H9 (cell line): ENCODE results near the gene DCTN3. TPM values are rescaled to one million over a fixed set of nuclear protein-coding genes. Genes with fewer than 3 reads are reported as not detected.

Source experiments
- DNase-seq: peaks from one replicate; pipeline ENCODE4 v3.0.0-alpha.2; 2017
- H2AFZ ChIP-seq: one replicate; pipeline ENCODE4 v1.6.1; 2013; ENCODE audit warnings: mild to moderate bottlenecking, low read length, control low read depth, moderate library complexity
- H2AK5ac ChIP-seq: 2 replicates; pipeline ENCODE4 v1.6.1; 2013; ENCODE audit warnings: low read length, control low read depth, mixed read lengths; ENCODE audit not compliant: insufficient read length
- H2BK120ac ChIP-seq: one replicate; pipeline ENCODE4 v1.6.1; 2013; ENCODE audit warnings: low read depth, mild to moderate bottlenecking, low read length, control low read depth, inconsistent platforms; ENCODE audit not compliant: poor library complexity, severe bottlenecking
- H2BK12ac ChIP-seq: 2 replicates; pipeline ENCODE4 v1.6.1; 2013; ENCODE audit warnings: low read length, control low read depth, mixed read lengths, low read depth; ENCODE audit not compliant: insufficient read length
- H2BK15ac ChIP-seq: 2 replicates; pipeline ENCODE4 v1.6.1; 2013; ENCODE audit warnings: low read depth, low read length, control low read depth
- H2BK20ac ChIP-seq: one replicate; pipeline ENCODE4 v1.6.1; 2013; ENCODE audit warnings: low read depth, mild to moderate bottlenecking, low read length, control low read depth, inconsistent platforms; ENCODE audit not compliant: poor library complexity, severe bottlenecking
- H2BK5ac ChIP-seq: 2 replicates; pipeline ENCODE4 v1.6.1; 2013; ENCODE audit warnings: low read length, control low read depth, mixed read lengths; ENCODE audit not compliant: insufficient read length
- H3K14ac ChIP-seq: 2 replicates; pipeline ENCODE4 v1.6.1; 2013; ENCODE audit warnings: low read length, control low read depth; ENCODE audit not compliant: insufficient read depth
- H3K18ac ChIP-seq: 2 replicates; pipeline ENCODE4 v1.6.1; 2013; ENCODE audit warnings: low read depth, mild to moderate bottlenecking, mixed read lengths, low read length, control low read depth; ENCODE audit not compliant: insufficient read length
- H3K23ac ChIP-seq: 2 replicates; pipeline ENCODE4 v1.6.1; 2013; ENCODE audit warnings: low read length, control low read depth, mixed read lengths, low read depth; ENCODE audit not compliant: insufficient read length
- H3K23me2 ChIP-seq: 2 replicates; pipeline ENCODE4 v1.6.1; 2013; ENCODE audit warnings: low read depth, mild to moderate bottlenecking, mixed read lengths, low read length, control low read depth; ENCODE audit not compliant: insufficient read length, poor library complexity, severe bottlenecking
- H3K27ac ChIP-seq: 2 replicates; pipeline ENCODE4 v1.5.1; 2013; ENCODE audit warnings: low read length, control low read depth, mixed read lengths, low read depth; ENCODE audit not compliant: insufficient read length
- H3K27me3 ChIP-seq: 2 replicates; pipeline ENCODE4 v1.6.1; 2013; ENCODE audit warnings: low read length, control low read depth, inconsistent platforms; ENCODE audit not compliant: insufficient read depth
- H3K4ac ChIP-seq: 2 replicates; pipeline ENCODE4 v1.6.1; 2013; ENCODE audit warnings: low read depth, mild to moderate bottlenecking, control low read depth, inconsistent platforms, low read length, moderate library complexity
- H3K4me1 ChIP-seq: 2 replicates; pipeline ENCODE4 v1.6.1; 2013; ENCODE audit warnings: low read length, control low read depth, inconsistent platforms; ENCODE audit not compliant: insufficient read depth
- H3K4me2 ChIP-seq: 2 replicates; pipeline ENCODE4 v1.6.1; 2013; ENCODE audit warnings: low read length, control low read depth, mixed read lengths; ENCODE audit not compliant: insufficient read length, insufficient read depth
- H3K56ac ChIP-seq: 2 replicates; pipeline ENCODE4 v1.6.1; 2013; ENCODE audit warnings: low read depth, mild to moderate bottlenecking, mixed read lengths, low read length, control low read depth; ENCODE audit not compliant: insufficient read length
- H3K79me1 ChIP-seq: 2 replicates; pipeline ENCODE4 v1.6.1; 2013; ENCODE audit warnings: low read depth, mild to moderate bottlenecking, moderate library complexity, low read length, control low read depth, inconsistent platforms; ENCODE audit not compliant: insufficient read depth, poor library complexity, severe bottlenecking
- H3K79me2 ChIP-seq: 2 replicates; pipeline ENCODE4 v1.6.1; 2013; ENCODE audit warnings: low read length, control low read depth, inconsistent platforms; ENCODE audit not compliant: insufficient read depth
- H3K9ac ChIP-seq: 2 replicates; pipeline ENCODE4 v1.6.1; 2013; ENCODE audit warnings: low read length, control low read depth, mixed read lengths; ENCODE audit not compliant: insufficient read length; ENCODE audit errors: extremely low read depth
- H3K9me3 ChIP-seq: one replicate; pipeline ENCODE4 v1.6.1; 2013; ENCODE audit warnings: low read depth, low read length, inconsistent platforms; ENCODE audit not compliant: control insufficient read depth
- H3T11ph ChIP-seq: one replicate; pipeline ENCODE4 v1.6.1; 2013; ENCODE audit warnings: mild to moderate bottlenecking, low read length, control low read depth, inconsistent platforms
- H4K20me1 ChIP-seq: one replicate; pipeline ENCODE4 v1.6.1; 2013; ENCODE audit not compliant: control insufficient read depth, insufficient read length, insufficient read depth
- H4K5ac ChIP-seq: 2 replicates; pipeline ENCODE4 v1.6.1; 2013; ENCODE audit warnings: low read depth, mild to moderate bottlenecking, mixed read lengths, low read length, control low read depth; ENCODE audit not compliant: insufficient read length
- H4K8ac ChIP-seq: replicated peaks from 2 replicates; pipeline ENCODE4 v1.6.1; 2013; ENCODE audit warnings: low read length, control low read depth, mixed read lengths, low read depth; ENCODE audit not compliant: insufficient read length
- H4K91ac ChIP-seq: 2 replicates; pipeline ENCODE4 v1.6.1; 2013; ENCODE audit warnings: low read depth, mild to moderate bottlenecking, moderate library complexity, mixed read lengths, low read length, control low read depth; ENCODE audit not compliant: insufficient read length
- H3K27ac Mint-ChIP-seq, 3 experiments: 2 replicates in 2 of 3; 3 replicates in 1 of 3; pipeline ENCODE4 v1.8.0; 2020 to 2021; ENCODE audit warnings: mixed read lengths in 3 of 3, mild to moderate bottlenecking in 1 of 3, moderate library complexity in 1 of 3
- H3K27me3 Mint-ChIP-seq: 2 replicates; pipeline ENCODE4 v1.8.0; 2021; ENCODE audit warnings: low read depth, mild to moderate bottlenecking, moderate library complexity, mixed read lengths
- H3K36me3 Mint-ChIP-seq, 3 experiments: 2 replicates in 2 of 3; 3 replicates in 1 of 3; pipeline ENCODE4 v1.8.0; 2020 to 2021; ENCODE audit warnings: low read depth in 3 of 3, mixed read lengths in 3 of 3; ENCODE audit not compliant: insufficient read depth in 1 of 3
- H3K4me1 Mint-ChIP-seq, 2 experiments: 2 replicates each; pipeline ENCODE4 v1.8.0; 2020; ENCODE audit warnings: mixed read lengths in 2 of 2
- H3K4me3 Mint-ChIP-seq, 2 experiments: 2 replicates in 1 of 2; 3 replicates in 1 of 2; pipeline ENCODE4 v1.8.0; 2020 to 2021; ENCODE audit warnings: mild to moderate bottlenecking in 2 of 2, mixed read lengths in 2 of 2, moderate library complexity in 1 of 2
- H3K9me3 Mint-ChIP-seq, 2 experiments: 2 replicates in 1 of 2; 3 replicates in 1 of 2; pipeline ENCODE4 v1.8.0; 2020; ENCODE audit warnings: mild to moderate bottlenecking in 2 of 2, mixed read lengths in 2 of 2, moderate library complexity in 1 of 2
- whole genome bisulfite sequencing: extraction: QIAGEN DNeasy Blood & Tissue Kit; methylation state at CpG from one replicate; pipeline ENCODE4 v1.1.7; 2013; ENCODE audit warnings: missing lambda C conversion rate, low lambda C conversion rate, mixed read lengths; ENCODE audit not compliant: insufficient read length; ENCODE audit errors: extremely low coverage; 5-methylcytosine and 5-hydroxymethylcytosine counted together
- total RNA-seq: library from RNA; stranded (reverse); gene quantifications from 2 replicates; pipeline ENCODE4 v1.2.1, GENCODE V29; 2021
- TF ChIP-seq, protein P1 (sequence below): fragments of 200-600 bp; sonication (generic); conservative IDR thresholded peaks from 3 replicates; pipeline ENCODE4 v1.8.0; 2021; ENCODE audit warnings: antibody characterized with exemption, mild to moderate bottlenecking

Gene DCTN3
- total RNA-seq, 1 experiment from 2014 or later = 40.0 TPM

DNA sequence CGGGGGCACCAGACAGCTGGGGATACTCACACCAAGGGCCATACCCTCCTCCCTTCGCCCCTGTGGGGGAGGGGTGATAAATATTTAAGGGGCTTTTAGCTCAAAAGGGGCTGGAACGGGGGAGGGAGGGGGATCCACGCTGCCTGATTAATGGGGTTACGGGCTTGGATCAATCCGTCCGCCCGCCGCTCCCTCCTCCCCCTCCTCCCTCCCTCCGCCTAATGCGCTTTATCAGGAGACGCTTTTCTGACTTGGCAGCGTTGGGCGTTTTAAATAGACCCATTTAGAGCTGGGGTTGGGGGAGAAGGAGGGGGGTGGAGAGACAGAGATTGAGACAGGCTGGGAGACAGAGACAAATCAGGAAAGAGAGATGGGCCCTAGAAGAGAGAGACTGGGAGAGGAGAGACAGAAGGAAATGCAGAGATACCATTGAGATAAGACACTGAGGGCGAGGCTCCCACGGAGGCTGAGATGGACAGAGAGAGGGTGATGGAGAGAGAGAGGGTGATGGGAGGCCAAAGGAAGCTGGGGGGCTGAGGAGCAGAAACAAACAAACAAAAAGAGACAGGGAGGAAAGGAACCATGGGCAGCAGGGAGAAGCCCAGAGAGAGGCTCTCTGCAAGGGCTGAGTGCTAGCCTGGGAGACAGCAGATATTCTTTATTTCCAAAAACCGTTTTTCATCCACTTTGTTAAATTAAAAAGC, 41.0 kb downstream of the DCTN3 start:
- peaks cover 90% of the 10 kb centered on the region for H3K27me3 Mint-ChIP-seq
- peaks cover 22% of the 10 kb centered on the region for H3K27me3 ChIP-seq

More for the DNA sequence above, 41.0 kb downstream of the DCTN3 start:
- Histone ChIP-seq H2BK120ac (no peak overlapping the region), H3K23ac (no peak overlapping the region), H3K56ac (no peak overlapping the region), H3K23me2 (peaks cover 7% of the 10 kb centered on the region), H2BK5ac (no peak overlapping the region), H3K18ac (no peak overlapping the region), H2BK20ac (no peak overlapping the region), H4K91ac (no peak overlapping the region), H4K20me1 (no peaks in the 10 kb centered on the region), H2BK15ac (no peak overlapping the region), H2AK5ac (no peak overlapping the region), H3K79me2 (no peaks in the 10 kb centered on the region), H4K5ac (no peak overlapping the region), H2AFZ (no peak overlapping the region), H3K4ac (no peak overlapping the region), H2BK12ac (no peak overlapping the region), H3K14ac (no peak overlapping the region), H3T11ph (no peak overlapping the region), H3K27ac (no peak overlapping the region), H3K4me2 (peak overlapping the region; percentile 58), H3K4me1 (peaks cover 12% of the 10 kb centered on the region), H4K8ac (no peak overlapping the region), H3K9ac (no peak overlapping the region), H3K9me3 (no peaks in the 10 kb centered on the region), H3K79me1 (no peaks in the 10 kb centered on the region)
- H3K4me3 Mint-ChIP-seq = peak overlapping the region; percentile 22 to 76; a peak in 4 of 5 replicates
- no peaks in the 10 kb centered on the region for H3K36me3 Mint-ChIP-seq
- no CpG with 5 or more reads among the region's 17 CpGs for WGBS
- no peak overlapping the region for H3K27ac Mint-ChIP-seq
- H3K4me1 Mint-ChIP-seq = peaks cover 42 to 56% of the 10 kb centered on the region in 2 experiments
- H3K9me3 Mint-ChIP-seq = peaks cover 0 to 5% of the 10 kb centered on the region in 2 experiments; a peak in 1 of 5 replicates
- DNase-seq = no peak
- TF ChIP-seq, protein P1, sequence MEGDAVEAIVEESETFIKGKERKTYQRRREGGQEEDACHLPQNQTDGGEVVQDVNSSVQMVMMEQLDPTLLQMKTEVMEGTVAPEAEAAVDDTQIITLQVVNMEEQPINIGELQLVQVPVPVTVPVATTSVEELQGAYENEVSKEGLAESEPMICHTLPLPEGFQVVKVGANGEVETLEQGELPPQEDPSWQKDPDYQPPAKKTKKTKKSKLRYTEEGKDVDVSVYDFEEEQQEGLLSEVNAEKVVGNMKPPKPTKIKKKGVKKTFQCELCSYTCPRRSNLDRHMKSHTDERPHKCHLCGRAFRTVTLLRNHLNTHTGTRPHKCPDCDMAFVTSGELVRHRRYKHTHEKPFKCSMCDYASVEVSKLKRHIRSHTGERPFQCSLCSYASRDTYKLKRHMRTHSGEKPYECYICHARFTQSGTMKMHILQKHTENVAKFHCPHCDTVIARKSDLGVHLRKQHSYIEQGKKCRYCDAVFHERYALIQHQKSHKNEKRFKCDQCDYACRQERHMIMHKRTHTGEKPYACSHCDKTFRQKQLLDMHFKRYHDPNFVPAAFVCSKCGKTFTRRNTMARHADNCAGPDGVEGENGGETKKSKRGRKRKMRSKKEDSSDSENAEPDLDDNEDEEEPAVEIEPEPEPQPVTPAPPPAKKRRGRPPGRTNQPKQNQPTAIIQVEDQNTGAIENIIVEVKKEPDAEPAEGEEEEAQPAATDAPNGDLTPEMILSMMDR = no peak
